Keratinocyte (primary cell): ENCODE results near the gene MIA2. TPM values are rescaled to one million over a fixed set of nuclear protein-coding genes. Genes with fewer than 3 reads are reported as not detected.

Experiments used
- DNase-seq: peaks from one replicate; pipeline ENCODE4 v3.0.0-alpha.2; 2011; ENCODE audit warnings: low read depth, missing footprints, low spot score
- FAIRE-seq: peaks from 2 replicates; lab custom pipeline; 2011; peaks lifted over from hg19 to GRCh38; lab: Jason Lieb, UNC
- H2AFZ ChIP-seq: 2 replicates; pipeline ENCODE4 v1.6.0; 2012; ENCODE audit warnings: low read length, control low read depth, inconsistent platforms; ENCODE audit not compliant: control insufficient read depth
- H3K27ac ChIP-seq: 2 replicates; pipeline ENCODE4 v1.5.1; 2011; ENCODE audit warnings: low read length; ENCODE audit not compliant: control insufficient read depth, insufficient read depth
- H3K27me3 ChIP-seq: 3 replicates; pipeline ENCODE4 v1.6.0; 2011; ENCODE audit warnings: low read length; ENCODE audit not compliant: control insufficient read depth, insufficient read depth; ENCODE audit errors: extremely low read depth
- H3K36me3 ChIP-seq, 2 experiments: 2 replicates in 1 of 2; 3 replicates in 1 of 2; pipeline ENCODE4 v1.5.1; 2011; ENCODE audit warnings: low read length in 2 of 2, mild to moderate bottlenecking in 1 of 2; ENCODE audit not compliant: control insufficient read depth in 2 of 2, insufficient read depth in 2 of 2; ENCODE audit errors: extremely low read depth in 1 of 2
- H3K4me1 ChIP-seq: 3 replicates; pipeline ENCODE4 v1.5.1; 2011; ENCODE audit warnings: low read length; ENCODE audit not compliant: control insufficient read depth, insufficient read depth; ENCODE audit errors: extremely low read depth
- H3K4me2 ChIP-seq: 3 replicates; pipeline ENCODE4 v1.6.0; 2011; ENCODE audit warnings: low read depth, low read length; ENCODE audit not compliant: control insufficient read depth, insufficient read depth; ENCODE audit errors: extremely low read depth
- H3K4me3 ChIP-seq, 3 experiments: fragments of 200-600 bp in 1 of 3; sonication (generic) in 1 of 3; 2 replicates in 2 of 3; 3 replicates in 1 of 3; pipeline ENCODE4 v1.5.1; 2011 to 2016; ENCODE audit warnings: low read length in 3 of 3, mild to moderate bottlenecking in 3 of 3, control low read depth in 2 of 3, inconsistent platforms in 1 of 3, low read depth in 1 of 3, mixed read lengths in 1 of 3, mixed run types in 1 of 3, moderate library complexity in 1 of 3; ENCODE audit not compliant: control insufficient read depth in 2 of 3, insufficient read depth in 2 of 3; ENCODE audit errors: extremely low read depth in 1 of 3
- H3K79me2 ChIP-seq: 2 replicates; pipeline ENCODE4 v1.6.0; 2012; ENCODE audit warnings: low read length; ENCODE audit not compliant: control insufficient read depth, insufficient read depth
- H3K9ac ChIP-seq: 3 replicates; pipeline ENCODE4 v1.6.0; 2011; ENCODE audit warnings: low read length; ENCODE audit not compliant: control insufficient read depth, insufficient read depth; ENCODE audit errors: extremely low read depth
- H3K9me1 ChIP-seq: 3 replicates; pipeline ENCODE4 v1.6.0; 2011; ENCODE audit warnings: low read length; ENCODE audit not compliant: control insufficient read depth, insufficient read depth; ENCODE audit errors: extremely low read depth
- H3K9me3 ChIP-seq: 2 replicates; pipeline ENCODE4 v1.5.1; 2012; ENCODE audit warnings: low read depth, low read length; ENCODE audit not compliant: control insufficient read depth
- H4K20me1 ChIP-seq: 3 replicates; pipeline ENCODE4 v1.6.0; 2011; ENCODE audit warnings: low read length; ENCODE audit not compliant: control insufficient read depth, insufficient read depth; ENCODE audit errors: extremely low read depth
- EZH2 ChIP-seq: IDR thresholded peaks from one replicate; pipeline ENCODE4 v1.6.1; 2012; ENCODE audit warnings: inconsistent platforms, mild to moderate bottlenecking, low read length, moderate library complexity
- dilution Hi-C: fragments of 300-500 bp; cut with MboI; formaldehyde crosslinking; loops from one replicate; pipeline ENCODE4 v1.7.0; 2020; ENCODE audit warnings: low sequenced_read_pairs; ENCODE audit not compliant: extremely low pct_ligation_motif_present
- polyA plus RNA-seq, 5 experiments: library from polyadenylated mRNA; depleted of rRNA in 3 of 5; stranded (reverse) in 3 of 5; stranded (forward) in 1 of 5; unstranded in 1 of 5; fragments of >200 nt; gene quantifications; 1 replicate in 1 of 5; 2 replicates in 3 of 5; 3 replicates in 1 of 5; pipeline versions ENCODE4 v1.2.1 to v1.2.3, GENCODE V29; 2011 to 2012; ENCODE audit warnings: missing spikeins in 2 of 5, low read depth in 1 of 5, low replicate concordance in 1 of 5
- TF ChIP-seq, protein P1 (sequence below), 3 experiments: IDR thresholded peaks in 1 of 3; conservative IDR thresholded peaks in 1 of 3; optimal IDR thresholded peaks in 1 of 3; 2 replicates in 2 of 3; 3 replicates in 1 of 3; pipeline versions ENCODE3 to v1.5.1; 2011; ENCODE audit warnings: low read length in 3 of 3, mild to moderate bottlenecking in 3 of 3, moderate library complexity in 2 of 3, control low read depth in 1 of 3, inconsistent platforms in 1 of 3; ENCODE audit not compliant: insufficient read depth in 2 of 3; ENCODE audit errors: extremely low read depth in 1 of 3

The MIA2 gene
- polyA plus RNA-seq, 1 donor (not counting 4 experiments of a cell fraction or from before 2014, with no cell fraction given), result 21.9 TPM

GRCh38 chr14:39343614-39344013, 109.9 kb downstream of the MIA2 start:
- dilution Hi-C loops, result no loop called here
- no peaks in the 10 kb centered on the region for H3K9me1 ChIP-seq

DNA sequence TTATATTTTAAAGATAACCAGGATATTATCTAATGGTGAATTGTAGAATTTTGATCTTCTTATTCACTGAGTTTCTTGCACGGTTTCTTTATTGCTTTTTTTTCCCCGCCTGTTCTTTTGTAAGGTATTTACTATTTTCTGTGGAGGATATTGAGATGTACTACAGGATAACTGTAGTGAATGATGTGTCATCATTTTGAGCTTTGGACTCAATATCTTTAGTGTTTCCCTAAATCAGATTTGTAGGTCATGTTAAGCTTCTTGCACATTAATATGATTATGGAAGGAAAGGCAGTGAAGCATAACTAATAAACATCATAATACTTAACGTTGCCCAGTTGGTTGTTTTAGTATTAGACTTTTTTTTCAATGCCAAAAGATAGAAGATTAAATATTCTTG, 117.2 kb downstream of the MIA2 start:
- Histone ChIP-seq H3K4me3 (no peak overlapping the region), H3K27ac (no peak overlapping the region), H3K27me3 (no peaks in the 10 kb centered on the region), H3K9me1 (no peaks in the 10 kb centered on the region), H3K36me3 (peaks cover 4 to 5% of the 10 kb centered on the region in 2 experiments), H4K20me1 (no peaks in the 10 kb centered on the region), H3K79me2 (no peaks in the 10 kb centered on the region), H3K4me2 (no peak overlapping the region), H3K9ac (no peak overlapping the region), H3K4me1 (no peaks in the 10 kb centered on the region), H2AFZ (no peak overlapping the region), H3K9me3 (no peaks in the 10 kb centered on the region)
- TF ChIP-seq, protein P1, sequence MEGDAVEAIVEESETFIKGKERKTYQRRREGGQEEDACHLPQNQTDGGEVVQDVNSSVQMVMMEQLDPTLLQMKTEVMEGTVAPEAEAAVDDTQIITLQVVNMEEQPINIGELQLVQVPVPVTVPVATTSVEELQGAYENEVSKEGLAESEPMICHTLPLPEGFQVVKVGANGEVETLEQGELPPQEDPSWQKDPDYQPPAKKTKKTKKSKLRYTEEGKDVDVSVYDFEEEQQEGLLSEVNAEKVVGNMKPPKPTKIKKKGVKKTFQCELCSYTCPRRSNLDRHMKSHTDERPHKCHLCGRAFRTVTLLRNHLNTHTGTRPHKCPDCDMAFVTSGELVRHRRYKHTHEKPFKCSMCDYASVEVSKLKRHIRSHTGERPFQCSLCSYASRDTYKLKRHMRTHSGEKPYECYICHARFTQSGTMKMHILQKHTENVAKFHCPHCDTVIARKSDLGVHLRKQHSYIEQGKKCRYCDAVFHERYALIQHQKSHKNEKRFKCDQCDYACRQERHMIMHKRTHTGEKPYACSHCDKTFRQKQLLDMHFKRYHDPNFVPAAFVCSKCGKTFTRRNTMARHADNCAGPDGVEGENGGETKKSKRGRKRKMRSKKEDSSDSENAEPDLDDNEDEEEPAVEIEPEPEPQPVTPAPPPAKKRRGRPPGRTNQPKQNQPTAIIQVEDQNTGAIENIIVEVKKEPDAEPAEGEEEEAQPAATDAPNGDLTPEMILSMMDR (optimal IDR thresholded peaks at IDR 0.05 in 1 of 3, IDR thresholded peaks at IDR 0.05 in 1 of 3, conservative IDR thresholded peaks at IDR 0.05 in 1 of 3; ENCODE audit: extremely low read depth in 1 of 3, insufficient read depth in 2 of 3, low read length in 3 of 3), result no peak
- TF ChIP-seq EZH2, result no peak
- FAIRE-seq (no peak), DNase-seq (no peak)
- dilution Hi-C loops, result no loop called here

More at GRCh38 chr14:39343614-39344013, 109.9 kb downstream of the MIA2 start:
- Histone ChIP-seq H3K4me2 (no peak overlapping the region), H3K27ac (no peak overlapping the region), H3K36me3 (peaks cover 4 to 5% of the 10 kb centered on the region in 2 experiments), H3K4me3 (no peak overlapping the region), H3K27me3 (no peaks in the 10 kb centered on the region), H3K9ac (no peak overlapping the region), H3K4me1 (no peaks in the 10 kb centered on the region), H3K79me2 (no peaks in the 10 kb centered on the region), H3K9me3 (no peaks in the 10 kb centered on the region), H2AFZ (no peak overlapping the region), H4K20me1 (no peaks in the 10 kb centered on the region)
- DNase-seq, result no peak
- no peak for FAIRE-seq
- TF ChIP-seq, protein P1 (optimal IDR thresholded peaks at IDR 0.05 in 1 of 3, IDR thresholded peaks at IDR 0.05 in 1 of 3, conservative IDR thresholded peaks at IDR 0.05 in 1 of 3; ENCODE audit: extremely low read depth in 1 of 3, insufficient read depth in 2 of 3, low read length in 3 of 3), result no peak
- no peak for TF ChIP-seq EZH2
